RWPE1 (cell line): ENCODE data around the gene NELL1.

Source experiments
- CTCF ChIA-PET: fragments of 350-600 bp; sonication (Branson Sonifier 250); formaldehyde crosslinking; extraction: SDS; loops from one replicate; lab custom pipeline; 2021; lab: Yijun Ruan, JAX
- POLR2A ChIA-PET: fragments of 400-600 bp; formaldehyde crosslinking; extraction: SDS; loops from one replicate; lab custom pipeline; 2020; ENCODE audit warnings: antibody characterized with exemption; ENCODE audit not compliant: low non-redundant PET; lab: Yijun Ruan, JAX
- DNase-seq: peaks from one replicate; pipeline ENCODE4 v3.0.0; 2012; ENCODE audit warnings: low spot score
- H3K27ac ChIP-seq: fragments of 450-650 bp; 2 replicates; pipeline ENCODE4 v1.5.1; 2017
- CTCF ChIP-seq: fragments of 450-650 bp; conservative IDR thresholded peaks from 2 replicates; pipeline ENCODE4 v1.5.1; 2017; ENCODE audit warnings: low read depth, mild to moderate bottlenecking

Gene NELL1

GRCh38 chr11:20824773-20825172 is 155.4 kb downstream of the NELL1 start:
- no peak for TF ChIP-seq CTCF
- CTCF ChIA-PET, result no interaction called here
- POLR2A ChIA-PET, result no interaction called here
- no peak overlapping the region for H3K27ac ChIP-seq
- DNase-seq, result no peak

GRCh38 chr11:20835561-20835960 is 166.2 kb downstream of the NELL1 start:
- DNase-seq, result no peak
- ChIA-PET POLR2A (no interaction called here), CTCF (interaction anchor here (0.6 kb wide), 1 partner anchor 263 kb away, joined by 4 read pairs; no protein-coding TSS in a partner anchor)
- no peak overlapping the region for H3K27ac ChIP-seq
- no peak for TF ChIP-seq CTCF

GRCh38 chr11:20839231-20839630 is 169.8 kb downstream of the NELL1 start:
- DNase-seq, result no peak
- CTCF ChIA-PET, result no interaction called here
- TF ChIP-seq CTCF, result no peak
- POLR2A ChIA-PET, result no interaction called here
- H3K27ac ChIP-seq, result no peak overlapping the region

- POLR2A ChIA-PET, result no interaction called here
- H3K27ac ChIP-seq, result no peak overlapping the region
- no peak for DNase-seq
- no peak for TF ChIP-seq CTCF
- CTCF ChIA-PET, result no interaction called here
Measured at GRCh38 chr11:20840341-20840740, 171.0 kb downstream of the NELL1 start.

GRCh38 chr11:20844216-20844615 is 174.8 kb downstream of the NELL1 start:
- no peak for DNase-seq
- no peak for TF ChIP-seq CTCF
- ChIA-PET POLR2A (no interaction called here), CTCF (no interaction called here)
- H3K27ac ChIP-seq, result no peak overlapping the region

GRCh38 chr11:20844630-20845029 is 175.2 kb downstream of the NELL1 start:
- H3K27ac ChIP-seq, result no peak overlapping the region
- POLR2A ChIA-PET, result no interaction called here
- no peak for DNase-seq
- TF ChIP-seq CTCF, result no peak
- CTCF ChIA-PET, result no interaction called here
